DND-41 (cell line): ENCODE data around the gene ST7.
"Not testable (repeated sequence)": the region's sequence is repeated elsewhere in the genome, so short reads cannot be mapped to it uniquely, and the experiment has no call there.

ENCODE experiments used
- EZH2 ChIP-seq: IDR thresholded peaks from 3 replicates; pipeline ENCODE4 v1.6.1; 2012; ENCODE audit warnings: borderline replicate concordance, low read depth, mild to moderate bottlenecking, moderate library complexity, low read length, inconsistent platforms; ENCODE audit not compliant: severe bottlenecking
- TF ChIP-seq, protein P1 (sequence below): IDR thresholded peaks from 2 replicates; pipeline ENCODE4 v1.5.1; 2012; ENCODE audit warnings: borderline replicate concordance, low read length, moderate library complexity, mild to moderate bottlenecking; ENCODE audit not compliant: poor library complexity, severe bottlenecking; ENCODE audit errors: extremely low read depth

DNA sequence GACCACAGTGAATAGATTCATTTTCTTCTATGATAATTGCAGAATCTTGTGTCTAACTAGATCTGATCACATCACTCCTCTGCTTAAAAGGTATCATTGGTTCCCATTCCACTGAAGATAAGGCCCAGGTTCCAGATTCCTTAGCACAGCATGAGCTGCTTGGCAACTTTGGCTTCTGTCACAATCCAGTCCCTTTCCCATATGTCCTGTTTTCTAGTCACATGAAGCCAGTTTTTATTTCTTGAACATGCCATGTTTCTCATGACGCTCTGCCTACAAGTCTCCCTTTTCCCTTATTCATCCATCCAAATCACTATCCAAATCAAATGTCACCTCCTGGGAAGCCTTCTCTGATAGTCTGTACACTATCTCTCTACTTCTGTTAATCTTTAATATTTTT, 167.0 kb downstream of the ST7 start:
- TF ChIP-seq EZH2 = not testable (repeated sequence)
- TF ChIP-seq, protein P1, sequence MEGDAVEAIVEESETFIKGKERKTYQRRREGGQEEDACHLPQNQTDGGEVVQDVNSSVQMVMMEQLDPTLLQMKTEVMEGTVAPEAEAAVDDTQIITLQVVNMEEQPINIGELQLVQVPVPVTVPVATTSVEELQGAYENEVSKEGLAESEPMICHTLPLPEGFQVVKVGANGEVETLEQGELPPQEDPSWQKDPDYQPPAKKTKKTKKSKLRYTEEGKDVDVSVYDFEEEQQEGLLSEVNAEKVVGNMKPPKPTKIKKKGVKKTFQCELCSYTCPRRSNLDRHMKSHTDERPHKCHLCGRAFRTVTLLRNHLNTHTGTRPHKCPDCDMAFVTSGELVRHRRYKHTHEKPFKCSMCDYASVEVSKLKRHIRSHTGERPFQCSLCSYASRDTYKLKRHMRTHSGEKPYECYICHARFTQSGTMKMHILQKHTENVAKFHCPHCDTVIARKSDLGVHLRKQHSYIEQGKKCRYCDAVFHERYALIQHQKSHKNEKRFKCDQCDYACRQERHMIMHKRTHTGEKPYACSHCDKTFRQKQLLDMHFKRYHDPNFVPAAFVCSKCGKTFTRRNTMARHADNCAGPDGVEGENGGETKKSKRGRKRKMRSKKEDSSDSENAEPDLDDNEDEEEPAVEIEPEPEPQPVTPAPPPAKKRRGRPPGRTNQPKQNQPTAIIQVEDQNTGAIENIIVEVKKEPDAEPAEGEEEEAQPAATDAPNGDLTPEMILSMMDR = not testable (repeated sequence)
